Spleen (tissue), 7 donors: ENCODE measurements around the gene NOG.

ENCODE experiments used
- CTCF ChIP-seq, 11 experiments: fragments of 200-600 bp in 7 of 11; fragments of 450-650 bp in 4 of 11; sonication (generic) in 4 of 11; IDR thresholded peaks in 8 of 11; conservative IDR thresholded peaks in 3 of 11; 1 replicate in 7 of 11; 2 replicates in 4 of 11; pipeline versions ENCODE4 v1.4.0 to v1.8.0; 2016 to 2021; ENCODE audit warnings: antibody characterized with exemption in 11 of 11, inconsistent platforms in 4 of 11, mild to moderate bottlenecking in 1 of 11
- POLR2AphosphoS5 ChIP-seq, 3 donors: sonication (generic); formaldehyde crosslinking; IDR thresholded peaks; one replicate each; pipeline ENCODE4 v1.5.1; 2017; ENCODE audit warnings: antibody characterized with exemption in 3 of 3
- donor health status: DM: no; HTN: no; CAD: no; lungs with moderate emphysema.
- donor health status: DM: no; HTN: no; CAD: no.
- donor health status: DM: no; HTN: no; CAD: no.

- TF ChIP-seq CTCF (IDR thresholded peaks at IDR 0.05 in 8 of 11, conservative IDR thresholded peaks at IDR 0.05 in 3 of 11) (no peak), POLR2AphosphoS5 (IDR thresholded peaks at IDR 0.05) (no peak)
Observed at GRCh38 chr17:56601591-56601990, 8.1 kb downstream of the NOG start.
